ENCODE data around the gene ZNF496. TPM values are rescaled to one million over a fixed set of nuclear protein-coding genes. Genes with fewer than 3 reads are reported as not detected.

The ZNF496 gene
- total and polyA plus RNA-seq, 2 of the 13 experiments (the other 11 are each of a cell fraction or from before 2014, with no cell fraction given) = 14.8 to 18.6 TPM

DNA sequence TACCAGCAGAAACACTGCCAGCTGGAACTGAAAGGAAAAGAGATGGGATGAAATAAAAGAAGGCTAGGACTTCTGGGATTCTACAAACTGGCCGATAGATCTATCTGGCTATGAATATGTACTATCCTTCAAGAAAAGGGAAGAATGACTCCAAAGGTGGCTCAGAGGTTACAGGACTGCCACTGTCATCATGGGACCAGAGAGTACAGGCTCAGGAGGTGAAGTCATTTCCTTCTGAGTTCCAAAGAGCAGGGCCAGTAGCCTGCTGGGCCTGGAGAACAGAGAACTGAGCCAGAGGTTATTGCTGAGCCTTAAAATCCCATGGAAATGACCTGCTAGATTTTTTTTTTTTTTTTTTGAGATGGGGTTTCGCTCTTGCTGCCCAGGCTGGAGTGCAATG is 27.6 kb downstream of the ZNF496 start:
- BruUV-seq (replicated peaks) = no TSS peak
- H3K4me3 ChIP-seq (replicated peaks in 1 of 3; ENCODE audit: insufficient read depth in 1 of 3, low read depth in 2 of 3, low read length in 3 of 3) = no peak overlapping the region
- H3K9me3 ChIP-seq (ENCODE audit: low read length) = no peaks in the 10 kb centered on the region
- no peak overlapping the region for H3K9ac ChIP-seq (ENCODE audit: insufficient read depth, low read depth, low read length)
- H2AFZ ChIP-seq (ENCODE audit: low read length) = no peak overlapping the region
- no peak overlapping the region for H3K4me2 ChIP-seq (ENCODE audit: low read depth, low read length)
- CTCF ChIA-PET (ENCODE audit: low intra/inter-chr PET ratio, low total read pairs) = no interaction called here
- peak overlapping the region; percentile 23 for H3K27ac ChIP-seq (ENCODE audit: extremely low read length, insufficient read depth, low read length)
- no peaks in the 10 kb centered on the region for H3K27me3 ChIP-seq (ENCODE audit: control insufficient read depth in 1 of 2, insufficient read depth in 2 of 2, low read length in 2 of 2)
- in situ Hi-C loops (cut with HindIII; ENCODE audit: extremely low pct_ligation_motif_present, low pct_unique_long_range_greater_than_20kb) (no loop called here), intact Hi-C loops (cut with micrococcal nuclease; ENCODE audit: unreplicated experiment) (no loop called here)
- WGBS (ENCODE audit: low lambda C conversion rate) = 98% methylated on average over 2 of the region's 2 CpGs
- TF ChIP-seq ZNF619 (CRISPR knock-in tag; IDR thresholded peaks at IDR 0.05) (no peak), SNAPC4 (CRISPR knock-in tag; IDR thresholded peaks at IDR 0.05) (no peak), POLR2AphosphoS5 (IDR thresholded peaks at IDR 0.05; ENCODE audit: low read depth, low read length) (no peak), ZNF598 (CRISPR knock-in tag; IDR thresholded peaks at IDR 0.05; ENCODE audit: borderline replicate concordance) (no peak)
- FAIRE-seq (no peak), ATAC-seq (no peak; the same call in 2 of the 3 replicates), DNase-seq (ENCODE audit: low spot score) (no peak)
- POLR2A ChIA-PET = no interaction called here
- H4K20me1 ChIP-seq (ENCODE audit: insufficient read depth, low read length) = no peaks in the 10 kb centered on the region
- H3K79me2 ChIP-seq (ENCODE audit: insufficient read depth, low read length) = no peaks in the 10 kb centered on the region
- peaks cover 24 to 35% of the 10 kb centered on the region in 2 experiments; a peak in 4 of 5 replicates for H3K36me3 ChIP-seq (replicated peaks in 1 of 2; ENCODE audit: control insufficient read depth in 1 of 2, insufficient read depth in 2 of 2, low read length in 2 of 2)
- H3K4me1 ChIP-seq (ENCODE audit: insufficient read depth, low read length) = peaks cover 19% of the 10 kb centered on the region
